GM23338 (cell line): Measurements from ENCODE around the gene EPS8L2. TPM values are rescaled to one million over a fixed set of nuclear protein-coding genes. Genes with fewer than 3 reads are reported as not detected.

Source experiments
- ATAC-seq: fragments of 200-7000 bp; cut with Tn5 transposase; 3 replicates; pipeline ENCODE4 v1.9.1; 2020
- DNase-seq: peaks from one replicate; pipeline ENCODE4 v3.0.0-alpha.2; 2015; ENCODE audit warnings: low spot score
- H2AFZ ChIP-seq: fragments of 200-600 bp; sonication (generic); 2 replicates; pipeline ENCODE4 v1.8.0; 2016; ENCODE audit warnings: antibody characterized with exemption, mild to moderate bottlenecking, moderate library complexity
- H3F3A ChIP-seq: fragments of 200-600 bp; sonication (generic); replicated peaks from 2 replicates; pipeline ENCODE4 v1.8.0; 2017; ENCODE audit warnings: antibody characterized with exemption, mixed run types, low read depth
- H3K27ac ChIP-seq: fragments of 200-600 bp; sonication (generic); 2 replicates; pipeline ENCODE4 v1.6.1; 2016; ENCODE audit warnings: low read depth
- H3K27me3 ChIP-seq: fragments of 200-600 bp; sonication (generic); 2 replicates; pipeline ENCODE4 v1.8.0; 2016; ENCODE audit warnings: mild to moderate bottlenecking, mixed run types, moderate library complexity; ENCODE audit not compliant: insufficient read depth
- H3K36me3 ChIP-seq: fragments of 200-600 bp; sonication (generic); 2 replicates; pipeline ENCODE4 v1.8.0; 2016; ENCODE audit warnings: mild to moderate bottlenecking; ENCODE audit not compliant: insufficient read depth
- H3K4me1 ChIP-seq: fragments of 200-600 bp; sonication (generic); 2 replicates; pipeline ENCODE4 v1.8.0; 2016; ENCODE audit warnings: mild to moderate bottlenecking, moderate library complexity; ENCODE audit not compliant: insufficient read depth
- H3K4me2 ChIP-seq: fragments of 200-600 bp; sonication (generic); 2 replicates; pipeline ENCODE4 v1.7.1; 2017; ENCODE audit warnings: mixed run types
- H3K4me3 ChIP-seq: fragments of 200-600 bp; sonication (generic); 2 replicates; pipeline ENCODE4 v1.6.1; 2016; ENCODE audit warnings: mixed run types
- H3K79me2 ChIP-seq: fragments of 200-600 bp; sonication (generic); replicated peaks from 2 replicates; pipeline ENCODE4 v1.8.0; 2017; ENCODE audit warnings: mild to moderate bottlenecking; ENCODE audit not compliant: insufficient read depth
- H3K9me2 ChIP-seq: fragments of 200-600 bp; sonication (generic); 2 replicates; pipeline ENCODE4 v1.8.0; 2017; ENCODE audit not compliant: insufficient read depth
- H4K20me1 ChIP-seq: fragments of 200-600 bp; sonication (generic); replicated peaks from 2 replicates; pipeline ENCODE4 v1.8.0; 2017; ENCODE audit warnings: mild to moderate bottlenecking; ENCODE audit not compliant: insufficient read depth
- H3K27ac Mint-ChIP-seq: 2 replicates; pipeline ENCODE4 v1.8.0; 2020; ENCODE audit warnings: inconsistent platforms, mild to moderate bottlenecking, moderate library complexity, mixed read lengths
- H3K27me3 Mint-ChIP-seq: 3 replicates; pipeline ENCODE4 v1.8.0; 2022; ENCODE audit warnings: low read depth, mild to moderate bottlenecking, moderate library complexity, mixed read lengths, inconsistent platforms; ENCODE audit not compliant: insufficient read depth, poor library complexity
- H3K36me3 Mint-ChIP-seq: 3 replicates; pipeline ENCODE4 v1.8.0; 2021; ENCODE audit warnings: low read depth, mild to moderate bottlenecking, inconsistent platforms, moderate library complexity, mixed read lengths
- H3K4me1 Mint-ChIP-seq: 3 replicates; pipeline ENCODE4 v1.8.0; 2020; ENCODE audit warnings: mild to moderate bottlenecking, inconsistent platforms, mixed read lengths
- H3K4me3 Mint-ChIP-seq: 3 replicates; pipeline ENCODE4 v1.8.0; 2021; ENCODE audit warnings: moderate library complexity, mild to moderate bottlenecking, inconsistent platforms, mixed read lengths
- H3K9me3 Mint-ChIP-seq: 3 replicates; pipeline ENCODE4 v1.8.0; 2020; ENCODE audit warnings: moderate library complexity, mild to moderate bottlenecking, inconsistent platforms, mixed read lengths
- CREB1 ChIP-seq: fragments of 250-450 bp; sonication (Bioruptor Pico); IDR thresholded peaks from 2 replicates; pipeline ENCODE4 v1.5.0; 2020; ENCODE audit warnings: low read depth, mild to moderate bottlenecking, moderate library complexity
- EZH2 ChIP-seq: fragments of 200-600 bp; sonication (generic); IDR thresholded peaks from one replicate; pipeline ENCODE4 v1.8.0; 2017; ENCODE audit warnings: antibody characterized with exemption, mild to moderate bottlenecking, low read depth; ENCODE audit not compliant: unreplicated experiment
- EZH2phosphoT487 ChIP-seq: fragments of 200-600 bp; sonication (generic); IDR thresholded peaks from one replicate; pipeline ENCODE4 v1.8.1; 2018; ENCODE audit warnings: antibody characterized with exemption; ENCODE audit not compliant: unreplicated experiment
- JUNB ChIP-seq: IDR thresholded peaks from one replicate; pipeline ENCODE4 v1.6.1; 2016; ENCODE audit warnings: antibody characterized with exemption; ENCODE audit not compliant: unreplicated experiment
- NANOG ChIP-seq: IDR thresholded peaks from 2 replicates; pipeline ENCODE4 v1.6.1; 2016; ENCODE audit warnings: antibody characterized with exemption, borderline replicate concordance
- POLR2AphosphoS5 ChIP-seq: IDR thresholded peaks from 2 replicates; pipeline ENCODE4 v1.6.1; 2016; ENCODE audit warnings: antibody characterized with exemption, low read depth
- STAT1 ChIP-seq: IDR thresholded peaks from one replicate; pipeline ENCODE4 v1.6.1; 2016; ENCODE audit warnings: antibody characterized with exemption; ENCODE audit not compliant: unreplicated experiment
- ZNF114 ChIP-seq: fragments of 250-450 bp; sonication (Bioruptor Pico); IDR thresholded peaks from 2 replicates; pipeline ENCODE4 v1.5.0; 2020; ENCODE audit warnings: mild to moderate bottlenecking, moderate library complexity
- ZNF331 ChIP-seq: fragments of 250-450 bp; sonication (Bioruptor Pico); IDR thresholded peaks from 2 replicates; pipeline ENCODE4 v1.5.0; 2020; ENCODE audit warnings: low read depth, mild to moderate bottlenecking, moderate library complexity
- polyA plus RNA-seq: library from polyadenylated mRNA; unstranded; fragments of >200 nt; fragmentation: Nextera tagmentation; extraction: Ambion mirVana; gene quantifications from 2 replicates; pipeline ENCODE4 v1.2.1, GENCODE V29; 2016
- total RNA-seq: library from RNA; depleted of rRNA; stranded (reverse); fragments of >200 nt; shearing (Covaris generic); gene quantifications from 2 replicates; pipeline ENCODE4 v1.2.3, GENCODE V29; 2014
- TF ChIP-seq, protein P1 (sequence below): IDR thresholded peaks from 2 replicates; pipeline ENCODE4 v1.6.1; 2016; ENCODE audit warnings: antibody characterized with exemption
- TF ChIP-seq, protein P2 (sequence below): IDR thresholded peaks from one replicate; pipeline ENCODE4 v1.6.1; 2018; ENCODE audit warnings: antibody characterized with exemption; ENCODE audit not compliant: unreplicated experiment
- TF ChIP-seq, protein P3 (sequence below): fragments of 250-450 bp; sonication (Bioruptor Pico); IDR thresholded peaks from 2 replicates; pipeline ENCODE4 v1.5.0; 2020; ENCODE audit warnings: mild to moderate bottlenecking, moderate library complexity
- TF ChIP-seq, protein P4 (sequence below), 2 experiments: fragments of 200-600 bp in 1 of 2; sonication (generic) in 1 of 2; conservative IDR thresholded peaks; 2 replicates each; pipeline versions ENCODE4 v1.5.1 to v1.6.1; 2016 to 2017; ENCODE audit warnings: antibody characterized with exemption in 2 of 2, low read depth in 2 of 2, mild to moderate bottlenecking in 2 of 2, moderate library complexity in 1 of 2

Gene EPS8L2
- total and polyA plus RNA-seq, 2 experiments from 2014 or later = 38.7 to 59.4 TPM

DNA sequence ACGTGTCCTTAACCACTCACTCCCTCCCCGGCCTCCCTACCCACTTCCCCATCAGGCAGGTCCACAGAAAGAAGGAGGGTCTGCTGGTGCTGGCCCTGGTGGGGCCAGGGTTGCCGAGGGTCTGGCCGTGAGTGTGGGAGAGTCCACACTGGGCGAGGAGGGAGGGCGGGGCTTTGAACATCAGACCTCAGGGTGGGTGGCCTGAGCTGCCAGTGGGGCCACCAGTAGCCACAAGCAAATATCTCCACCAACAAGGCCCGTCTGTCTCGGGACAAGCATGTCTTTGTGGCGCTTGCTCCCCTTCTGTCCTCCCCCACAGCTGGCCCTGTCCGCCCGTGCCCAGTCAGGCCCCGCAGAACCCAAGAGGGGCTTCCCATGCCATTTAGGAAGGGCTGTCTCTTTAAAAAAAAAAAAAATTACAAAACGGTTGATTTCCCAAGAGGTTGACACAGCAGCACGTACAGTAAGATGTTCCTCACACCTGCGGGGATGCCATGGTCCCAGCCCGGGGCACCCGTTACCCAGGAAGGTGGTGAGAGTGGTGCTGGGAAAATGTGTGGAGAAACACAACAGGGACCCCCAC is 23.6 kb downstream of the EPS8L2 start:
- Mint-ChIP-seq H3K36me3 (peaks cover 7% of the 10 kb centered on the region; the same call in 2 of the 3 replicates), H3K27me3 (peaks cover 11% of the 10 kb centered on the region), H3K4me1 (peaks cover 6% of the 10 kb centered on the region), H3K4me3 (no peak overlapping the region; the same call in 2 of the 3 replicates), H3K27ac (no peak overlapping the region), H3K9me3 (peaks cover 7% of the 10 kb centered on the region; the same call in 2 of the 3 replicates)
- Histone ChIP-seq H3K27me3 (no peaks in the 10 kb centered on the region), H4K20me1 (no peaks in the 10 kb centered on the region), H2AFZ (no peak overlapping the region), H3K4me3 (no peak overlapping the region), H3K9me2 (no peaks in the 10 kb centered on the region), H3K4me2 (no peak overlapping the region), H3F3A (peaks cover 6% of the 10 kb centered on the region; the same call in 1 of the 2 replicates), H3K79me2 (no peaks in the 10 kb centered on the region), H3K36me3 (no peaks in the 10 kb centered on the region), H3K4me1 (peaks cover 6% of the 10 kb centered on the region), H3K27ac (no peak overlapping the region)
- no peak for ATAC-seq
- TF ChIP-seq STAT1 (no peak), ZNF331 (CRISPR knock-in tag) (no peak), ZNF114 (CRISPR knock-in tag) (no peak), POLR2AphosphoS5 (no peak), EZH2 (no peak), CREB1 (CRISPR knock-in tag) (no peak), EZH2phosphoT487 (no peak), JUNB (no peak), NANOG (no peak)
- TF ChIP-seq, protein P1, sequence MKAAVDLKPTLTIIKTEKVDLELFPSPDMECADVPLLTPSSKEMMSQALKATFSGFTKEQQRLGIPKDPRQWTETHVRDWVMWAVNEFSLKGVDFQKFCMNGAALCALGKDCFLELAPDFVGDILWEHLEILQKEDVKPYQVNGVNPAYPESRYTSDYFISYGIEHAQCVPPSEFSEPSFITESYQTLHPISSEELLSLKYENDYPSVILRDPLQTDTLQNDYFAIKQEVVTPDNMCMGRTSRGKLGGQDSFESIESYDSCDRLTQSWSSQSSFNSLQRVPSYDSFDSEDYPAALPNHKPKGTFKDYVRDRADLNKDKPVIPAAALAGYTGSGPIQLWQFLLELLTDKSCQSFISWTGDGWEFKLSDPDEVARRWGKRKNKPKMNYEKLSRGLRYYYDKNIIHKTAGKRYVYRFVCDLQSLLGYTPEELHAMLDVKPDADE = no peak
- TF ChIP-seq, protein P2, sequence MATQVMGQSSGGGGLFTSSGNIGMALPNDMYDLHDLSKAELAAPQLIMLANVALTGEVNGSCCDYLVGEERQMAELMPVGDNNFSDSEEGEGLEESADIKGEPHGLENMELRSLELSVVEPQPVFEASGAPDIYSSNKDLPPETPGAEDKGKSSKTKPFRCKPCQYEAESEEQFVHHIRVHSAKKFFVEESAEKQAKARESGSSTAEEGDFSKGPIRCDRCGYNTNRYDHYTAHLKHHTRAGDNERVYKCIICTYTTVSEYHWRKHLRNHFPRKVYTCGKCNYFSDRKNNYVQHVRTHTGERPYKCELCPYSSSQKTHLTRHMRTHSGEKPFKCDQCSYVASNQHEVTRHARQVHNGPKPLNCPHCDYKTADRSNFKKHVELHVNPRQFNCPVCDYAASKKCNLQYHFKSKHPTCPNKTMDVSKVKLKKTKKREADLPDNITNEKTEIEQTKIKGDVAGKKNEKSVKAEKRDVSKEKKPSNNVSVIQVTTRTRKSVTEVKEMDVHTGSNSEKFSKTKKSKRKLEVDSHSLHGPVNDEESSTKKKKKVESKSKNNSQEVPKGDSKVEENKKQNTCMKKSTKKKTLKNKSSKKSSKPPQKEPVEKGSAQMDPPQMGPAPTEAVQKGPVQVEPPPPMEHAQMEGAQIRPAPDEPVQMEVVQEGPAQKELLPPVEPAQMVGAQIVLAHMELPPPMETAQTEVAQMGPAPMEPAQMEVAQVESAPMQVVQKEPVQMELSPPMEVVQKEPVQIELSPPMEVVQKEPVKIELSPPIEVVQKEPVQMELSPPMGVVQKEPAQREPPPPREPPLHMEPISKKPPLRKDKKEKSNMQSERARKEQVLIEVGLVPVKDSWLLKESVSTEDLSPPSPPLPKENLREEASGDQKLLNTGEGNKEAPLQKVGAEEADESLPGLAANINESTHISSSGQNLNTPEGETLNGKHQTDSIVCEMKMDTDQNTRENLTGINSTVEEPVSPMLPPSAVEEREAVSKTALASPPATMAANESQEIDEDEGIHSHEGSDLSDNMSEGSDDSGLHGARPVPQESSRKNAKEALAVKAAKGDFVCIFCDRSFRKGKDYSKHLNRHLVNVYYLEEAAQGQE = no peak
- TF ChIP-seq, protein P3, sequence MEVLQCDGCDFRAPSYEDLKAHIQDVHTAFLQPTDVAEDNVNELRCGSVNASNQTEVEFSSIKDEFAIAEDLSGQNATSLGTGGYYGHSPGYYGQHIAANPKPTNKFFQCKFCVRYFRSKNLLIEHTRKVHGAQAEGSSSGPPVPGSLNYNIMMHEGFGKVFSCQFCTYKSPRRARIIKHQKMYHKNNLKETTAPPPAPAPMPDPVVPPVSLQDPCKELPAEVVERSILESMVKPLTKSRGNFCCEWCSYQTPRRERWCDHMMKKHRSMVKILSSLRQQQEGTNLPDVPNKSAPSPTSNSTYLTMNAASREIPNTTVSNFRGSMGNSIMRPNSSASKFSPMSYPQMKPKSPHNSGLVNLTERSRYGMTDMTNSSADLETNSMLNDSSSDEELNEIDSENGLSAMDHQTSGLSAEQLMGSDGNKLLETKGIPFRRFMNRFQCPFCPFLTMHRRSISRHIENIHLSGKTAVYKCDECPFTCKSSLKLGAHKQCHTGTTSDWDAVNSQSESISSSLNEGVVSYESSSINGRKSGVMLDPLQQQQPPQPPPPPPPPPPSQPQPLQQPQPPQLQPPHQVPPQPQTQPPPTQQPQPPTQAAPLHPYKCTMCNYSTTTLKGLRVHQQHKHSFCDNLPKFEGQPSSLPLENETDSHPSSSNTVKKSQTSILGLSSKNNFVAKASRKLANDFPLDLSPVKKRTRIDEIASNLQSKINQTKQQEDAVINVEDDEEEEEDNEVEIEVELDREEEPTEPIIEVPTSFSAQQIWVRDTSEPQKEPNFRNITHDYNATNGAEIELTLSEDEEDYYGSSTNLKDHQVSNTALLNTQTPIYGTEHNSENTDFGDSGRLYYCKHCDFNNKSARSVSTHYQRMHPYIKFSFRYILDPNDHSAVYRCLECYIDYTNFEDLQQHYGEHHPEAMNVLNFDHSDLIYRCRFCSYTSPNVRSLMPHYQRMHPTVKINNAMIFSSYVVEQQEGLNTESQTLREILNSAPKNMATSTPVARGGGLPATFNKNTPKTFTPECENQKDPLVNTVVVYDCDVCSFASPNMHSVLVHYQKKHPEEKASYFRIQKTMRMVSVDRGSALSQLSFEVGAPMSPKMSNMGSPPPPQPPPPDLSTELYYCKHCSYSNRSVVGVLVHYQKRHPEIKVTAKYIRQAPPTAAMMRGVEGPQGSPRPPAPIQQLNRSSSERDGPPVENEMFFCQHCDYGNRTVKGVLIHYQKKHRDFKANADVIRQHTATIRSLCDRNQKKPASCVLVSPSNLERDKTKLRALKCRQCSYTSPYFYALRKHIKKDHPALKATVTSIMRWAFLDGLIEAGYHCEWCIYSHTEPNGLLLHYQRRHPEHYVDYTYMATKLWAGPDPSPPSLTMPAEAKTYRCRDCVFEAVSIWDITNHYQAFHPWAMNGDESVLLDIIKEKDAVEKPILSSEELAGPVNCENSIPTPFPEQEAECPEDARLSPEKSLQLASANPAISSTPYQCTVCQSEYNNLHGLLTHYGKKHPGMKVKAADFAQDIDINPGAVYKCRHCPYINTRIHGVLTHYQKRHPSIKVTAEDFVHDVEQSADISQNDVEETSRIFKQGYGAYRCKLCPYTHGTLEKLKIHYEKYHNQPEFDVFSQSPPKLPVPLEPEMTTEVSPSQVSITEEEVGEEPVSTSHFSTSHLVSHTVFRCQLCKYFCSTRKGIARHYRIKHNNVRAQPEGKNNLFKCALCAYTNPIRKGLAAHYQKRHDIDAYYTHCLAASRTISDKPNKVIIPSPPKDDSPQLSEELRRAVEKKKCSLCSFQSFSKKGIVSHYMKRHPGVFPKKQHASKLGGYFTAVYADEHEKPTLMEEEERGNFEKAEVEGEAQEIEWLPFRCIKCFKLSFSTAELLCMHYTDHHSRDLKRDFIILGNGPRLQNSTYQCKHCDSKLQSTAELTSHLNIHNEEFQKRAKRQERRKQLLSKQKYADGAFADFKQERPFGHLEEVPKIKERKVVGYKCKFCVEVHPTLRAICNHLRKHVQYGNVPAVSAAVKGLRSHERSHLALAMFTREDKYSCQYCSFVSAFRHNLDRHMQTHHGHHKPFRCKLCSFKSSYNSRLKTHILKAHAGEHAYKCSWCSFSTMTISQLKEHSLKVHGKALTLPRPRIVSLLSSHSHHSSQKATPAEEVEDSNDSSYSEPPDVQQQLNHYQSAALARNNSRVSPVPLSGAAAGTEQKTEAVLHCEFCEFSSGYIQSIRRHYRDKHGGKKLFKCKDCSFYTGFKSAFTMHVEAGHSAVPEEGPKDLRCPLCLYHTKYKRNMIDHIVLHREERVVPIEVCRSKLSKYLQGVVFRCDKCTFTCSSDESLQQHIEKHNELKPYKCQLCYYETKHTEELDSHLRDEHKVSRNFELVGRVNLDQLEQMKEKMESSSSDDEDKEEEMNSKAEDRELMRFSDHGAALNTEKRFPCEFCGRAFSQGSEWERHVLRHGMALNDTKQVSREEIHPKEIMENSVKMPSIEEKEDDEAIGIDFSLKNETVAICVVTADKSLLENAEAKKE = no peak
- TF ChIP-seq, protein P4, sequence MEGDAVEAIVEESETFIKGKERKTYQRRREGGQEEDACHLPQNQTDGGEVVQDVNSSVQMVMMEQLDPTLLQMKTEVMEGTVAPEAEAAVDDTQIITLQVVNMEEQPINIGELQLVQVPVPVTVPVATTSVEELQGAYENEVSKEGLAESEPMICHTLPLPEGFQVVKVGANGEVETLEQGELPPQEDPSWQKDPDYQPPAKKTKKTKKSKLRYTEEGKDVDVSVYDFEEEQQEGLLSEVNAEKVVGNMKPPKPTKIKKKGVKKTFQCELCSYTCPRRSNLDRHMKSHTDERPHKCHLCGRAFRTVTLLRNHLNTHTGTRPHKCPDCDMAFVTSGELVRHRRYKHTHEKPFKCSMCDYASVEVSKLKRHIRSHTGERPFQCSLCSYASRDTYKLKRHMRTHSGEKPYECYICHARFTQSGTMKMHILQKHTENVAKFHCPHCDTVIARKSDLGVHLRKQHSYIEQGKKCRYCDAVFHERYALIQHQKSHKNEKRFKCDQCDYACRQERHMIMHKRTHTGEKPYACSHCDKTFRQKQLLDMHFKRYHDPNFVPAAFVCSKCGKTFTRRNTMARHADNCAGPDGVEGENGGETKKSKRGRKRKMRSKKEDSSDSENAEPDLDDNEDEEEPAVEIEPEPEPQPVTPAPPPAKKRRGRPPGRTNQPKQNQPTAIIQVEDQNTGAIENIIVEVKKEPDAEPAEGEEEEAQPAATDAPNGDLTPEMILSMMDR (conservative IDR thresholded peaks at IDR 0.05; ENCODE audit: low read depth in 2 of 2) = no peak
- no peak for DNase-seq
